ENCODE data around the gene LCLAT1. TPM values are rescaled to one million over a fixed set of nuclear protein-coding genes. Genes with fewer than 3 reads are reported as not detected.

The LCLAT1 gene
- total and polyA plus RNA-seq, 12 donors: 1.9 to 23.0 (median 14.6) TPM

GRCh38 chr2:30514848-30515435 is 67.9 kb downstream of the LCLAT1 start:
- 75 to 82% (median 78%) methylated on average over 4 of the region's 4 CpGs for WGBS, 4 donors
- Histone ChIP-seq H3K4me3 (no peak overlapping the region), H3K36me3 (replicated peaks in 1 of 2) (no peaks in the 10 kb centered on the region), H3K4me1 (replicated peaks in 1 of 2) (peaks cover 24 to 35% of the 10 kb centered on the region in 2 donors), H3K27me3 (no peaks in the 10 kb centered on the region), H3K27ac (no peak overlapping the region), H3K9me3 (replicated peaks in 1 of 3) (no peaks in the 10 kb centered on the region)
- DNase-seq: no peak
- TF ChIP-seq CTCF (IDR thresholded peaks at IDR 0.05): no peak
- no peak for TF ChIP-seq POLR2A (IDR thresholded peaks at IDR 0.05)
- intact Hi-C loops (cut with DNase I): no loop called here

- intact Hi-C loops (cut with DNase I): no loop called here
- DNase-seq: no peak
- Histone ChIP-seq H3K27me3 (no peaks in the 10 kb centered on the region), H3K4me1 (replicated peaks in 1 of 2) (peaks cover 16 to 34% of the 10 kb centered on the region in 2 donors), H3K27ac (no peak overlapping the region), H3K4me3 (no peak overlapping the region), H3K36me3 (replicated peaks in 1 of 2) (no peaks in the 10 kb centered on the region), H3K9me3 (replicated peaks in 1 of 3) (no peaks in the 10 kb centered on the region)
- no peak for TF ChIP-seq POLR2A (IDR thresholded peaks at IDR 0.05)
- 87 to 96% (median 92%) methylated on average over 18 of the region's 18 CpGs for WGBS, 4 donors
These were observed 69.1 kb downstream of the LCLAT1 start for GRCh38 chr2:30516166-30516565.

GRCh38 chr2:30519796-30520195 is 72.8 kb downstream of the LCLAT1 start:
- H3K27ac ChIP-seq: no peak overlapping the region
- H3K4me1 ChIP-seq (replicated peaks in 1 of 2): peaks cover 0 to 2% of the 10 kb centered on the region in 2 donors
- 98 to 99% (median 98%) methylated on average over 16 of the region's 16 CpGs for WGBS, 4 donors
- no peaks in the 10 kb centered on the region for H3K36me3 ChIP-seq (replicated peaks in 1 of 2)
- DNase-seq: no peak
- intact Hi-C loops (cut with DNase I): no loop called here
- no peaks in the 10 kb centered on the region for H3K9me3 ChIP-seq (replicated peaks in 1 of 3)
- TF ChIP-seq CTCF (IDR thresholded peaks at IDR 0.05): no peak
- TF ChIP-seq POLR2A (IDR thresholded peaks at IDR 0.05): no peak
- no peaks in the 10 kb centered on the region for H3K27me3 ChIP-seq
- no peak overlapping the region for H3K4me3 ChIP-seq

- Histone ChIP-seq H3K27me3 (no peaks in the 10 kb centered on the region), H3K27ac (no peak overlapping the region), H3K4me3 (no peak overlapping the region), H3K36me3 (replicated peaks in 1 of 2) (no peaks in the 10 kb centered on the region), H3K4me1 (replicated peaks in 1 of 2) (peaks cover 0 to 8% of the 10 kb centered on the region in 2 donors), H3K9me3 (replicated peaks in 1 of 3) (peaks cover 0 to 7% (median 0%) of the 10 kb centered on the region in 3 donors)
- no peak for DNase-seq
- intact Hi-C loops (cut with DNase I): no loop called here
- TF ChIP-seq CTCF (IDR thresholded peaks at IDR 0.05) (no peak), POLR2A (IDR thresholded peaks at IDR 0.05) (no peak)
- 85 to 97% (median 90%) methylated on average over 2 of the region's 2 CpGs for WGBS, 4 donors
These were observed 75.4 kb downstream of the LCLAT1 start for GRCh38 chr2:30522421-30522820.

GRCh38 chr2:30527411-30527810 is 80.4 kb downstream of the LCLAT1 start:
- Histone ChIP-seq H3K36me3 (replicated peaks in 1 of 2) (no peaks in the 10 kb centered on the region), H3K27me3 (no peaks in the 10 kb centered on the region), H3K4me3 (no peak overlapping the region), H3K27ac (no peak overlapping the region), H3K9me3 (replicated peaks in 1 of 3) (peaks cover 0 to 7% (median 0%) of the 10 kb centered on the region in 3 donors), H3K4me1 (replicated peaks in 1 of 2) (peaks cover 5 to 8% of the 10 kb centered on the region in 2 donors)
- DNase-seq: no peak
- no peak for TF ChIP-seq POLR2A (IDR thresholded peaks at IDR 0.05)
- TF ChIP-seq CTCF (IDR thresholded peaks at IDR 0.05): no peak
- intact Hi-C loops (cut with DNase I): no loop called here
- 91 to 94% (median 93%) methylated on average over 2 of the region's 2 CpGs for WGBS, 4 donors

Measured in adrenal gland (tissue), 12 donors.